PC-9 (cell line): ENCODE results near the gene DIAPH2.

Experiments
- CTCF ChIP-seq: fragments of 200-600 bp; sonication (generic); conservative IDR thresholded peaks from 2 replicates; pipeline ENCODE4 v1.6.1; 2017; ENCODE audit warnings: mixed run types, antibody characterized with exemption, mild to moderate bottlenecking, moderate library complexity
- EZH2 ChIP-seq: fragments of 200-600 bp; sonication (generic); IDR thresholded peaks from 2 replicates; pipeline ENCODE4 v1.8.0; 2017; ENCODE audit warnings: antibody characterized with exemption, low read depth

GRCh38 chrX:97252111-97252510 lies 567.5 kb downstream of the DIAPH2 start:
- TF ChIP-seq CTCF (no peak), EZH2 (no peak)
